Neural crest cell (in vitro differentiated cells): ENCODE measurements around the gene NLGN2. TPM values are rescaled to one million over a fixed set of nuclear protein-coding genes. Genes with fewer than 3 reads are reported as not detected.
A peak's percentile ranks its signal among the peaks of the same experiment; 100 is the strongest.
"Not testable (repeated sequence)": the region's sequence is repeated elsewhere in the genome, so short reads cannot be mapped to it uniquely, and the experiment has no call there.

ENCODE experiments used
- DNase-seq: peaks from one replicate; pipeline ENCODE4 v3.0.0; 2021; ENCODE audit warnings: low read depth, mixed read lengths, low spot score
- H3K27ac Mint-ChIP-seq: one replicate; pipeline ENCODE4 v1.8.0; 2021; ENCODE audit warnings: mild to moderate bottlenecking, mixed read lengths; ENCODE audit not compliant: unreplicated experiment
- H3K27me3 Mint-ChIP-seq: 2 replicates; pipeline ENCODE4 v1.8.0; 2021; ENCODE audit warnings: low read depth, mild to moderate bottlenecking, mixed read lengths
- H3K36me3 Mint-ChIP-seq: 2 replicates; pipeline ENCODE4 v1.8.0; 2021; ENCODE audit warnings: low read depth, mild to moderate bottlenecking, mixed read lengths
- H3K4me1 Mint-ChIP-seq: 2 replicates; pipeline ENCODE4 v1.8.0; 2021; ENCODE audit warnings: mixed read lengths
- H3K4me3 Mint-ChIP-seq: one replicate; pipeline ENCODE4 v1.8.0; 2021; ENCODE audit warnings: mild to moderate bottlenecking, mixed read lengths
- H3K9me3 Mint-ChIP-seq: 2 replicates; pipeline ENCODE4 v1.8.0; 2021; ENCODE audit warnings: mixed read lengths
- CTCF ChIP-seq: fragments of 200-600 bp; sonication (generic); conservative IDR thresholded peaks from 2 replicates; pipeline ENCODE4 v1.5.0; 2021; ENCODE audit warnings: antibody characterized with exemption, mild to moderate bottlenecking
- long read RNA-seq: library from polyadenylated mRNA; unstranded; transcript quantifications from one replicate; pipeline ENCODE4 v2.0.0, GENCODE V29; 2020
- total RNA-seq: library from RNA; stranded (reverse); gene quantifications from 2 replicates; pipeline ENCODE4 v1.2.1, GENCODE V29; 2021

Gene NLGN2
- 104 and 106 TPM in 2 replicates for total RNA-seq
- long read RNA-seq, partial matches to known transcripts: 0 of 4 reads
- long read RNA-seq, other reads (novel, unspliced or antisense): 4 of 4 reads

GRCh38 chr17:7407485-7408251 is at the start of gene NLGN2:
Gene NLGN2, plus strand, starts transcription at chr17:7407845. Its CDS starts 411 bp downstream, at chr17:7408256.
- Mint-ChIP-seq H3K27me3 (no peaks in the 10 kb centered on the region), H3K4me3 (peak within 1 kb of the TSS; percentile 74), H3K27ac (peak within 1 kb of the TSS; percentile 67), H3K36me3 (peaks cover 14% of the 10 kb centered on the region), H3K4me1 (peaks cover 40% of the 10 kb centered on the region), H3K9me3 (no peaks in the 10 kb centered on the region)
- TF ChIP-seq CTCF: no peak
- no peak for DNase-seq

- Mint-ChIP-seq H3K27ac (no peak overlapping the region), H3K4me1 (no peaks in the 10 kb centered on the region), H3K36me3 (no peaks in the 10 kb centered on the region), H3K9me3 (no peaks in the 10 kb centered on the region), H3K4me3 (no peak overlapping the region), H3K27me3 (peaks cover 3% of the 10 kb centered on the region)
- TF ChIP-seq CTCF: no peak
- DNase-seq: no peak
Observed at GRCh38 chr17:7361906-7362305, 45.7 kb upstream of the NLGN2 start.

- Mint-ChIP-seq H3K27me3 (peaks cover 3% of the 10 kb centered on the region), H3K27ac (no peak overlapping the region), H3K36me3 (no peaks in the 10 kb centered on the region), H3K4me1 (peaks cover 3% of the 10 kb centered on the region), H3K4me3 (no peak overlapping the region), H3K9me3 (no peaks in the 10 kb centered on the region)
- DNase-seq: no peak
- TF ChIP-seq CTCF: no peak
Observed at GRCh38 chr17:7363311-7363710, 44.3 kb upstream of the NLGN2 start.

GRCh38 chr17:7365963-7366362 is 41.7 kb upstream of the NLGN2 start:
- H3K27ac Mint-ChIP-seq, DNase-seq, H3K9me3 Mint-ChIP-seq, H3K4me1 Mint-ChIP-seq, H3K36me3 Mint-ChIP-seq, H3K4me3 Mint-ChIP-seq: not testable (repeated sequence)
- H3K27me3 Mint-ChIP-seq: peaks cover 13% of the 10 kb centered on the region

- H3K4me3 Mint-ChIP-seq: no peak overlapping the region
- DNase-seq: no peak
- H3K27ac Mint-ChIP-seq: no peak overlapping the region
- TF ChIP-seq CTCF: no peak
- H3K9me3 Mint-ChIP-seq: no peaks in the 10 kb centered on the region
- peaks cover 12% of the 10 kb centered on the region for H3K27me3 Mint-ChIP-seq
- peaks cover 4% of the 10 kb centered on the region for H3K4me1 Mint-ChIP-seq
- no peaks in the 10 kb centered on the region for H3K36me3 Mint-ChIP-seq
Observed at GRCh38 chr17:7367083-7367482, 40.6 kb upstream of the NLGN2 start.

- no peaks in the 10 kb centered on the region for H3K36me3 Mint-ChIP-seq
- H3K4me3 Mint-ChIP-seq: no peak overlapping the region
- no peak overlapping the region for H3K27ac Mint-ChIP-seq
- TF ChIP-seq CTCF: no peak
- H3K27me3 Mint-ChIP-seq: peaks cover 12% of the 10 kb centered on the region
- no peak for DNase-seq
- H3K4me1 Mint-ChIP-seq: peaks cover 4% of the 10 kb centered on the region
- no peaks in the 10 kb centered on the region for H3K9me3 Mint-ChIP-seq
Observed at GRCh38 chr17:7367918-7368598, 39.6 kb upstream of the NLGN2 start.

GRCh38 chr17:7368599-7368994 is 39.0 kb upstream of the NLGN2 start:
- not testable (repeated sequence) for H3K9me3 Mint-ChIP-seq, H3K36me3 Mint-ChIP-seq, DNase-seq, H3K4me1 Mint-ChIP-seq, H3K27ac Mint-ChIP-seq, H3K4me3 Mint-ChIP-seq
- peaks cover 12% of the 10 kb centered on the region for H3K27me3 Mint-ChIP-seq
